SH-SY5Y (cell line): ENCODE results near the gene ASIP.

Experiments used
- GATA2 ChIP-seq: IDR thresholded peaks from 2 replicates; pipeline ENCODE4 v1.6.1; 2011; ENCODE audit warnings: mild to moderate bottlenecking, low read depth, low read length
- GATA3 ChIP-seq: IDR thresholded peaks from 2 replicates; pipeline ENCODE4 v1.6.1; 2011; ENCODE audit warnings: low read depth, mild to moderate bottlenecking, low read length, moderate library complexity

GRCh38 chr20:34211591-34211990 lies 29.6 kb upstream of the ASIP start:
- TF ChIP-seq GATA2 (no peak), GATA3 (no peak)
